CD4-positive, CD25-positive, alpha-beta regulatory T cell (primary cell): ENCODE results near the gene CYSRT1. TPM values are rescaled to one million over a fixed set of nuclear protein-coding genes. Genes with fewer than 3 reads are reported as not detected.

Source experiments
- ATAC-seq, 2 donors: fragments of 150-1000 bp; cut with Tn5 transposase; one replicate each; pipeline ENCODE4 v1.10.0; 2021; ENCODE audit warnings: low read depth in 2 of 2, moderate number of reproducible peaks in 2 of 2, moderate library complexity in 1 of 2
- DNase-seq, 3 donors: peaks; one replicate each; pipeline versions ENCODE4 v3.0.0 to v3.0.0-alpha.2; 2012 to 2022; ENCODE audit warnings: mixed read lengths in 1 of 3
- H3K27ac ChIP-seq: one replicate; pipeline ENCODE4 v1.7.0; 2013; ENCODE audit warnings: mild to moderate bottlenecking, low read length; ENCODE audit not compliant: insufficient read depth, poor library complexity, severe bottlenecking
- H3K27me3 ChIP-seq: one replicate; pipeline ENCODE4 v1.7.0; 2013; ENCODE audit warnings: low read length; ENCODE audit not compliant: control insufficient read depth, insufficient read depth
- H3K36me3 ChIP-seq: one replicate; pipeline ENCODE4 v1.7.0; 2013; ENCODE audit warnings: mild to moderate bottlenecking, low read length, moderate library complexity; ENCODE audit not compliant: control insufficient read depth, insufficient read depth
- H3K4me1 ChIP-seq: 2 replicates; pipeline ENCODE4 v1.7.0; 2013; ENCODE audit warnings: mild to moderate bottlenecking, low read length; ENCODE audit not compliant: insufficient read depth, control insufficient read depth, poor library complexity, severe bottlenecking
- H3K4me3 ChIP-seq: one replicate; pipeline ENCODE4 v1.7.0; 2013; ENCODE audit warnings: low read depth, mild to moderate bottlenecking, low read length, moderate library complexity
- H3K9me3 ChIP-seq, 2 experiments: 1 replicate in 1 of 2; 2 replicates in 1 of 2; pipeline ENCODE4 v1.7.0; 2013; ENCODE audit warnings: low read length in 2 of 2, mild to moderate bottlenecking in 1 of 2, moderate library complexity in 1 of 2; ENCODE audit not compliant: control insufficient read depth in 2 of 2
- H3K27ac Mint-ChIP-seq, 3 donors: one replicate each; pipeline ENCODE4 v1.8.0; 2020 to 2022; ENCODE audit warnings: mild to moderate bottlenecking in 3 of 3, mixed read lengths in 3 of 3, moderate library complexity in 2 of 3
- H3K27me3 Mint-ChIP-seq: one replicate; pipeline ENCODE4 v1.8.0; 2022; ENCODE audit warnings: mild to moderate bottlenecking, mixed read lengths
- H3K36me3 Mint-ChIP-seq: one replicate; pipeline ENCODE4 v1.8.0; 2020; ENCODE audit warnings: mixed read lengths
- H3K4me1 Mint-ChIP-seq, 4 donors: one replicate each; pipeline ENCODE4 v1.8.0; 2020 to 2022; ENCODE audit warnings: mixed read lengths in 4 of 4, mild to moderate bottlenecking in 1 of 4
- H3K4me3 Mint-ChIP-seq, 4 donors: one replicate each; pipeline ENCODE4 v1.8.0; 2020 to 2022; ENCODE audit warnings: mild to moderate bottlenecking in 4 of 4, mixed read lengths in 4 of 4, moderate library complexity in 3 of 4
- H3K9me3 Mint-ChIP-seq, 7 donors: one replicate each; pipeline ENCODE4 v1.8.0; 2020 to 2022; ENCODE audit warnings: mixed read lengths in 7 of 7, mild to moderate bottlenecking in 3 of 7, moderate library complexity in 2 of 7
- polyA plus RNA-seq, 4 donors: library from polyadenylated mRNA; unstranded; fragments of 300-500 nt; fragmentation: Illumina TruSeq; gene quantifications; one replicate each; pipeline ENCODE4 v1.2.3, GENCODE V29; 2021
- total RNA-seq: library from RNA; stranded (reverse); gene quantifications from one replicate; pipeline ENCODE4 v1.2.3, GENCODE V29; 2022

CYSRT1 gene
- total and polyA plus RNA-seq, 5 donors from 2014 or later: not detected

DNA sequence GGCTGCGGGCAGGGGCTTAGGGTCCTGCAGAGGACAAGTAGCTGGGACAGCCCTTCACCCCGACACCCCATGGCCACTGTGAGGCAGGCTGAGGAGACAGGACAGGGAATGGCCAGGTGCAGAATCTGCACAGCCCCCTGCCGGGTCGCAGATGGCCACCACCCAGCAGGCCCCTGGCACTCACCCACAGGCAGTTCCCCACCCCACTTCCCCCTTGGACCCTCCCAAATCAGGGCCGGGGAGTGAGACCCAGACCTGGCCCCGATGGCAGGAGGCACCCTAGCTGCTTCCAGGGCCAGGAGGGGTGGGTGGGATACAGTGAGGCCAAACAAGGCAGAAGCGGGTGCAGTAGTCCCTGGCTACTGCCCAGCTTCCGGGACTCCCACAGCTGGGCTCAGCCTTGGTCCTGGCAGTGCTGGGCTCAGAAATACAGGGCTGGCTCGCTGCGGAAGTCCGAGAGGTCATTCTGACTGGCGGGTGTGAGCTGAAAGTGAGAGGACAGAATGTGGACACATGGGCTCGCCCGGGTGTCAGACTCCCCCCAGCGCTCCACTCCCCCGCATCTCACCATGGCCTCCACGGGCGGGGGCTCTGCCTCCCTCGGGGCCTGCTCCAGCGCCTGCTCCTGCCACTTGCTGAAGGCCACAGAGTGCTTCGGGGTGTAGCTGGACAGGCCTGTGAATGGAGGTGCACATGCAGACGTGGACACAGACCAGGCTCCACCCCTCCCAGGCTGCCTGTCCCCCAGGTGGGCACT, 33.1 kb upstream of the CYSRT1 start:
- H3K27me3 Mint-ChIP-seq: no peaks in the 10 kb centered on the region
- no peaks in the 10 kb centered on the region for H3K27me3 ChIP-seq
- H3K4me1 Mint-ChIP-seq: peaks cover 0 to 29% (median 7%) of the 10 kb centered on the region in 4 donors
- H3K4me1 ChIP-seq: peaks cover 28% of the 10 kb centered on the region
- peaks cover 4% of the 10 kb centered on the region for H3K36me3 ChIP-seq
- H3K4me3 ChIP-seq: no peak overlapping the region
- H3K36me3 Mint-ChIP-seq: no peaks in the 10 kb centered on the region
- H3K27ac ChIP-seq: no peak overlapping the region
- no peak overlapping the region for H3K27ac Mint-ChIP-seq
- DNase-seq: no peak
- no peaks in the 10 kb centered on the region for H3K9me3 ChIP-seq
- ATAC-seq: no peak
- peak overlapping the region in 1 of 4 donors; percentile 35 for H3K4me3 Mint-ChIP-seq
- H3K9me3 Mint-ChIP-seq: no peaks in the 10 kb centered on the region

- no peaks in the 10 kb centered on the region for H3K36me3 Mint-ChIP-seq
- Histone ChIP-seq H3K36me3 (peaks cover 4% of the 10 kb centered on the region), H3K4me3 (no peak overlapping the region), H3K9me3 (no peaks in the 10 kb centered on the region), H3K27me3 (no peaks in the 10 kb centered on the region), H3K4me1 (peaks cover 22% of the 10 kb centered on the region), H3K27ac (no peak overlapping the region)
- H3K27me3 Mint-ChIP-seq: no peaks in the 10 kb centered on the region
- peak overlapping the region in 1 of 4 donors; percentile 35 for H3K4me3 Mint-ChIP-seq
- no peak for ATAC-seq
- H3K9me3 Mint-ChIP-seq: no peaks in the 10 kb centered on the region
- H3K27ac Mint-ChIP-seq: no peak overlapping the region
- H3K4me1 Mint-ChIP-seq: peaks cover 0 to 24% (median 4%) of the 10 kb centered on the region in 4 donors
- no peak for DNase-seq
Measured at GRCh38 chr9:137192448-137192780, 32.6 kb upstream of the CYSRT1 start.

DNA sequence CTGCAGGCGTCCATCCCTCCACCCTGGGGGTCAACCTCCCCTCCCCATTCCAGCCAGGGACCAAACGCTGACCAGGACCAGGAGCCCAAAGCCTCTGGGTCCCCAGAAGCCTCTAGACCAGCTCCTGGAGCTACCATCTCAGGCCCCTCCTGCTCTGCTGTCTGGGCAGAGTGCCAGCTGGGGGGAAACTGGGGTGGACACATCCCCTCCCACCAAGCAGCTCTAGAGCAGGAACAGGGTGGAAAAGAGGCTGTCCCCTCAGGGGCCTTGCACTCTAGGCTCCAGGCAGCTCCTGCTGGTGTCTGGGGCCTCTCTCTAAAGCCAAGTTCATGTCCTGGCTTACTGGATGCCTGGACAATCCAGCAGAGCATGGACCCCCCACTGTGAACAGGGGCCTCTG, 32.1 kb upstream of the CYSRT1 start:
- Histone ChIP-seq H3K27me3 (no peaks in the 10 kb centered on the region), H3K4me3 (no peak overlapping the region), H3K36me3 (peaks cover 4% of the 10 kb centered on the region), H3K4me1 (peaks cover 18% of the 10 kb centered on the region), H3K27ac (no peak overlapping the region), H3K9me3 (no peaks in the 10 kb centered on the region)
- peaks cover 0 to 20% (median under 1%) of the 10 kb centered on the region in 4 donors for H3K4me1 Mint-ChIP-seq
- no peaks in the 10 kb centered on the region for H3K27me3 Mint-ChIP-seq
- no peaks in the 10 kb centered on the region for H3K9me3 Mint-ChIP-seq
- H3K36me3 Mint-ChIP-seq: no peaks in the 10 kb centered on the region
- no peak for DNase-seq
- no peak for ATAC-seq
- no peak overlapping the region for H3K27ac Mint-ChIP-seq
- H3K4me3 Mint-ChIP-seq: peak overlapping the region in 1 of 4 donors; percentile 41

DNA sequence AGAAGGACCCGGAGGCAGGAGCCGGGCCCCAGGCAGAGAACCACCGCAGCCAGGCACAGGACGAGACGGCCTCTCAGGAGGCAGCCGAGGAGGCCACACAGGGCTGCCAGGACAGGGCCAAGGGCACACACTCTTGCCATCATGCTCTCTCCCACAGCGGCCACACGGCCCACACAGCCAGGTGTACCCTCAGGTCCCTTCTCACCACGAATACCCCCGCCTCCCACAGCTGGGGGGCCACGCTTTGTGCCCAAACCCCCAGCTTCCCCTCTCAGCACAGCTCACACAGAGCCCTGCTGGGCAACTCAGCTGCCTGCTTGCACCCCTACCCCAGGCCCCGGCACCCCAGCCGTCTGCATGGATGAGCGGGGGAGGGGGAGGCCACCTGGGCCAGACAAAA, 31.2 kb upstream of the CYSRT1 start:
- H3K36me3 Mint-ChIP-seq: no peaks in the 10 kb centered on the region
- peaks cover 0 to 19% (median 0%) of the 10 kb centered on the region in 4 donors for H3K4me1 Mint-ChIP-seq
- peak overlapping the region in 1 of 4 donors; percentile 51 for H3K4me3 Mint-ChIP-seq
- H3K9me3 Mint-ChIP-seq: no peaks in the 10 kb centered on the region
- H3K4me3 ChIP-seq: no peak overlapping the region
- H3K27ac Mint-ChIP-seq: no peak overlapping the region
- H3K4me1 ChIP-seq: peaks cover 15% of the 10 kb centered on the region
- H3K36me3 ChIP-seq: peaks cover 4% of the 10 kb centered on the region
- no peaks in the 10 kb centered on the region for H3K9me3 ChIP-seq
- no peak for DNase-seq
- H3K27me3 ChIP-seq: no peaks in the 10 kb centered on the region
- no peak overlapping the region for H3K27ac ChIP-seq
- H3K27me3 Mint-ChIP-seq: no peaks in the 10 kb centered on the region
- ATAC-seq: no peak

DNA sequence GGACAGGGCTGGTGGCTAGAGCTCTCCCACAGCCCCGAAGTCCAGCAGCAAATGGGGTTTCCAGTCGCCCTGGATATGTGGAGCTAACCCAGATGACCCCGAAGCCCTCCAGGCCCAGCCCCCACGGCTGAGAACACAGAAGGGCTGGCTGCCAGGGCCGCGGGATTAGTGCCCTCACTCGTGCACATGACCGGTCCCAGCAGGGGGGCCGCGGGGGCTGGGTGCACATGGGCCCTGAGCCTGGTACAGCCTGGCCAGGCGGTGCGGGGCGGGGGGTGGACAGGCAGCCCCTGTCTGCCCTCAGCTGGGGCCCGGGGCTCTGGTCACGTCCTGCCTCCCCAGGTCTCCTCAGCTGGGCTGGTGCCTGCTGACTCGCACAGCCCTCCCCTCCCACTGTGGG, 30.6 kb upstream of the CYSRT1 start:
- no peak overlapping the region for H3K4me3 Mint-ChIP-seq
- ATAC-seq: no peak

DNA sequence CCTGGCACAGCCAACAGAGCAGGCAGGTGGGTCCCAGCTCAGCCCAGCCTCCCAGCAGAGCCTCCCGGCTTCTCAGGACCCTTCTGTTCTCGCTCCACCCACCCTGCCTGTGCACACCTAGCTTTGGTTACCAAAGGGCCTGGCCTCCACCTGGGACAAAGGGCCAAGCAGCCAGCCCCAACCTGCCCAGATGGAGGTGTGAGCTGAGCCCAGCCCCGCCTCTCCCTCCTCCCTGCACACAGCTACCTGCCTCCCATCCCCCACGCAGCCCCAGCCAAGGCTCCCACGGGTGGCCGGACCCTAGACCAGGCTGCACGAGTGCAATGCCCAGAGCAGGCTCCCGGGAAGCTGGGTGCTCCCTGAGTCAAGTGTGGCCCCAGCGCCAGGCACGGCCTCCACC, 30.1 kb upstream of the CYSRT1 start:
- H3K27ac ChIP-seq: no peak overlapping the region
- no peaks in the 10 kb centered on the region for H3K9me3 Mint-ChIP-seq
- H3K27ac Mint-ChIP-seq: no peak overlapping the region
- no peaks in the 10 kb centered on the region for H3K27me3 Mint-ChIP-seq
- no peaks in the 10 kb centered on the region for H3K36me3 Mint-ChIP-seq
- no peaks in the 10 kb centered on the region for H3K27me3 ChIP-seq
- H3K4me3 ChIP-seq: no peak overlapping the region
- peaks cover 0 to 13% (median 0%) of the 10 kb centered on the region in 4 donors for H3K4me1 Mint-ChIP-seq
- H3K9me3 ChIP-seq: no peaks in the 10 kb centered on the region
- H3K36me3 ChIP-seq: peaks cover 4% of the 10 kb centered on the region
- ATAC-seq (no peak), DNase-seq (no peak)
- H3K4me3 Mint-ChIP-seq: no peak overlapping the region
- peaks cover 12% of the 10 kb centered on the region for H3K4me1 ChIP-seq

More for the DNA sequence above, 30.6 kb upstream of the CYSRT1 start:
- H3K4me1 Mint-ChIP-seq: peaks cover 0 to 14% (median 0%) of the 10 kb centered on the region in 4 donors
- H3K27me3 Mint-ChIP-seq: no peaks in the 10 kb centered on the region
- no peak overlapping the region for H3K27ac ChIP-seq
- no peak for DNase-seq
- H3K4me3 ChIP-seq: no peak overlapping the region
- H3K36me3 ChIP-seq: peaks cover 4% of the 10 kb centered on the region
- H3K27me3 ChIP-seq: no peaks in the 10 kb centered on the region
- no peaks in the 10 kb centered on the region for H3K9me3 Mint-ChIP-seq
- no peak overlapping the region for H3K27ac Mint-ChIP-seq
- peaks cover 13% of the 10 kb centered on the region for H3K4me1 ChIP-seq
- no peaks in the 10 kb centered on the region for H3K36me3 Mint-ChIP-seq
- no peaks in the 10 kb centered on the region for H3K9me3 ChIP-seq

- no peaks in the 10 kb centered on the region for H3K36me3 ChIP-seq
- Mint-ChIP-seq H3K27ac (no peak overlapping the region), H3K27me3 (no peaks in the 10 kb centered on the region), H3K4me3 (peak overlapping the region in 1 of 4 donors; percentile 25), H3K4me1 (peaks cover 0 to 10% (median under 1%) of the 10 kb centered on the region in 4 donors), H3K36me3 (no peaks in the 10 kb centered on the region), H3K9me3 (no peaks in the 10 kb centered on the region)
- H3K4me3 ChIP-seq: no peak overlapping the region
- H3K9me3 ChIP-seq: no peaks in the 10 kb centered on the region
- no peaks in the 10 kb centered on the region for H3K27me3 ChIP-seq
- no peak overlapping the region for H3K27ac ChIP-seq
- no peak for DNase-seq
- peaks cover 8% of the 10 kb centered on the region for H3K4me1 ChIP-seq
- ATAC-seq: no peak
Measured at GRCh38 chr9:137195525-137196220, 29.3 kb upstream of the CYSRT1 start.
